OCI-LY7 (cell line): ENCODE data around the gene GLRX3.

Source experiments
- EZH2phosphoT487 ChIP-seq: fragments of 200-600 bp; sonication (generic); IDR thresholded peaks from 2 replicates; pipeline ENCODE4 v1.6.1; 2018; ENCODE audit warnings: low read depth, borderline replicate concordance, mild to moderate bottlenecking, mixed run types, antibody characterized with exemption, low read length, moderate library complexity, mixed read lengths
- TF ChIP-seq, protein P1 (sequence below): fragments of 200-600 bp; sonication (generic); conservative IDR thresholded peaks from 2 replicates; pipeline ENCODE4 v1.5.1; 2014; ENCODE audit warnings: mild to moderate bottlenecking, antibody characterized with exemption, low read length, moderate library complexity, mixed read lengths

DNA sequence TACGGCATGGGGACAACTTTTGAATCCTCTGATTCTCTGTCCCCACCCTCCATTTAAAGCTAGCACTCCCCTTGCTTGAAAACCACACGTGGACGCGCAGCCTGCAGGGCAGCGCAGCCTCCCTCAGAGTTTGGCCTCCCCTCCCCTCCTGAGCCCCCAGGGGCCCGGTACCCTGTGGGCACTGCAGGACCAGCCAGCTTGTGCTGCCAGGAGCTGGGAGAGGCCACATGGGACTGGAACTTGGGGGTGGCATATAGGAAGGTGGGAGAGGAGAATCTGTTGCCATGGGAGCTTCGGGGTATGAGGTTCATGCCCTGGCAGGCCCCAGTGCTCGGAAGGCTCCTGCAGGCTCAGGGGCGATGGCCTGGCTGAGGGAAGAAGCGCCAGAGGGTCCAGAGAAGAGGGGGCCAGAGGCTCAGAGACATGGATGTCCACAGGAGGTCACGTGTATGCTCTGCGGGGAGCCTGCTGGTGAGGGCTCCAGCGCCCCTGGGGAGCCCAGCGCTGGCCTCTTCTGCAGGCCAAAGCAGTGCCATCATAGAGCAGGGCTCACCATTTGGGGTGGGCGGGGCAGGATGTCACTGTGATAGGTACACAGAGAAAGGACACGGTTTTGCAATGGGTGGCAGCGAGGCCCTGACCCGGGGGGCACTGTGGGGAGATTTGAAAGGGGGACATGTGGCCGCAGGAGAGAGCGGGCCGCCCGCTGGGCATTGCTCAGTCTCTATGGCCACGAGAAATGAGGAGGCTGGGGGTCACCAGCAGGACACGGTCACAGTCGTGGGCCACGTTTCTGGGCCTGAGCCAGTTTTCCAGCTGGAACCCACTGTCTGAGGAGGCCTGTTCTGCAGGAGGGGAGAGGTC, 64.2 kb downstream of the GLRX3 start:
- TF ChIP-seq, protein P1, sequence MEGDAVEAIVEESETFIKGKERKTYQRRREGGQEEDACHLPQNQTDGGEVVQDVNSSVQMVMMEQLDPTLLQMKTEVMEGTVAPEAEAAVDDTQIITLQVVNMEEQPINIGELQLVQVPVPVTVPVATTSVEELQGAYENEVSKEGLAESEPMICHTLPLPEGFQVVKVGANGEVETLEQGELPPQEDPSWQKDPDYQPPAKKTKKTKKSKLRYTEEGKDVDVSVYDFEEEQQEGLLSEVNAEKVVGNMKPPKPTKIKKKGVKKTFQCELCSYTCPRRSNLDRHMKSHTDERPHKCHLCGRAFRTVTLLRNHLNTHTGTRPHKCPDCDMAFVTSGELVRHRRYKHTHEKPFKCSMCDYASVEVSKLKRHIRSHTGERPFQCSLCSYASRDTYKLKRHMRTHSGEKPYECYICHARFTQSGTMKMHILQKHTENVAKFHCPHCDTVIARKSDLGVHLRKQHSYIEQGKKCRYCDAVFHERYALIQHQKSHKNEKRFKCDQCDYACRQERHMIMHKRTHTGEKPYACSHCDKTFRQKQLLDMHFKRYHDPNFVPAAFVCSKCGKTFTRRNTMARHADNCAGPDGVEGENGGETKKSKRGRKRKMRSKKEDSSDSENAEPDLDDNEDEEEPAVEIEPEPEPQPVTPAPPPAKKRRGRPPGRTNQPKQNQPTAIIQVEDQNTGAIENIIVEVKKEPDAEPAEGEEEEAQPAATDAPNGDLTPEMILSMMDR = no peak
- TF ChIP-seq EZH2phosphoT487 = no peak
